H9 (cell line): ENCODE measurements around the gene PARD3. TPM values are rescaled to one million over a fixed set of nuclear protein-coding genes. Genes with fewer than 3 reads are reported as not detected.
A peak's percentile ranks its signal among the peaks of the same experiment; 100 is the strongest.
"Not testable (repeated sequence)": the region's sequence is repeated elsewhere in the genome, so short reads cannot be mapped to it uniquely, and the experiment has no call there.

ENCODE experiments used
- DNase-seq: peaks from one replicate; pipeline ENCODE4 v3.0.0-alpha.2; 2017
- H2AFZ ChIP-seq: one replicate; pipeline ENCODE4 v1.6.1; 2013; ENCODE audit warnings: mild to moderate bottlenecking, low read length, control low read depth, moderate library complexity
- H2AK5ac ChIP-seq: 2 replicates; pipeline ENCODE4 v1.6.1; 2013; ENCODE audit warnings: low read length, control low read depth, mixed read lengths; ENCODE audit not compliant: insufficient read length
- H2BK120ac ChIP-seq: one replicate; pipeline ENCODE4 v1.6.1; 2013; ENCODE audit warnings: low read depth, mild to moderate bottlenecking, low read length, control low read depth, inconsistent platforms; ENCODE audit not compliant: poor library complexity, severe bottlenecking
- H2BK12ac ChIP-seq: 2 replicates; pipeline ENCODE4 v1.6.1; 2013; ENCODE audit warnings: low read length, control low read depth, mixed read lengths, low read depth; ENCODE audit not compliant: insufficient read length
- H2BK15ac ChIP-seq: 2 replicates; pipeline ENCODE4 v1.6.1; 2013; ENCODE audit warnings: low read depth, low read length, control low read depth
- H2BK20ac ChIP-seq: one replicate; pipeline ENCODE4 v1.6.1; 2013; ENCODE audit warnings: low read depth, mild to moderate bottlenecking, low read length, control low read depth, inconsistent platforms; ENCODE audit not compliant: poor library complexity, severe bottlenecking
- H2BK5ac ChIP-seq: 2 replicates; pipeline ENCODE4 v1.6.1; 2013; ENCODE audit warnings: low read length, control low read depth, mixed read lengths; ENCODE audit not compliant: insufficient read length
- H3K14ac ChIP-seq: 2 replicates; pipeline ENCODE4 v1.6.1; 2013; ENCODE audit warnings: low read length, control low read depth; ENCODE audit not compliant: insufficient read depth
- H3K18ac ChIP-seq: 2 replicates; pipeline ENCODE4 v1.6.1; 2013; ENCODE audit warnings: low read depth, mild to moderate bottlenecking, mixed read lengths, low read length, control low read depth; ENCODE audit not compliant: insufficient read length
- H3K23ac ChIP-seq: 2 replicates; pipeline ENCODE4 v1.6.1; 2013; ENCODE audit warnings: low read length, control low read depth, mixed read lengths, low read depth; ENCODE audit not compliant: insufficient read length
- H3K23me2 ChIP-seq: 2 replicates; pipeline ENCODE4 v1.6.1; 2013; ENCODE audit warnings: low read depth, mild to moderate bottlenecking, mixed read lengths, low read length, control low read depth; ENCODE audit not compliant: insufficient read length, poor library complexity, severe bottlenecking
- H3K27ac ChIP-seq: 2 replicates; pipeline ENCODE4 v1.5.1; 2013; ENCODE audit warnings: low read length, control low read depth, mixed read lengths, low read depth; ENCODE audit not compliant: insufficient read length
- H3K27me3 ChIP-seq: 2 replicates; pipeline ENCODE4 v1.6.1; 2013; ENCODE audit warnings: low read length, control low read depth, inconsistent platforms; ENCODE audit not compliant: insufficient read depth
- H3K4ac ChIP-seq: 2 replicates; pipeline ENCODE4 v1.6.1; 2013; ENCODE audit warnings: low read depth, mild to moderate bottlenecking, control low read depth, inconsistent platforms, low read length, moderate library complexity
- H3K4me1 ChIP-seq: 2 replicates; pipeline ENCODE4 v1.6.1; 2013; ENCODE audit warnings: low read length, control low read depth, inconsistent platforms; ENCODE audit not compliant: insufficient read depth
- H3K4me2 ChIP-seq: 2 replicates; pipeline ENCODE4 v1.6.1; 2013; ENCODE audit warnings: low read length, control low read depth, mixed read lengths; ENCODE audit not compliant: insufficient read length, insufficient read depth
- H3K56ac ChIP-seq: 2 replicates; pipeline ENCODE4 v1.6.1; 2013; ENCODE audit warnings: low read depth, mild to moderate bottlenecking, mixed read lengths, low read length, control low read depth; ENCODE audit not compliant: insufficient read length
- H3K79me1 ChIP-seq: 2 replicates; pipeline ENCODE4 v1.6.1; 2013; ENCODE audit warnings: low read depth, mild to moderate bottlenecking, moderate library complexity, low read length, control low read depth, inconsistent platforms; ENCODE audit not compliant: insufficient read depth, poor library complexity, severe bottlenecking
- H3K79me2 ChIP-seq: 2 replicates; pipeline ENCODE4 v1.6.1; 2013; ENCODE audit warnings: low read length, control low read depth, inconsistent platforms; ENCODE audit not compliant: insufficient read depth
- H3K9ac ChIP-seq: 2 replicates; pipeline ENCODE4 v1.6.1; 2013; ENCODE audit warnings: low read length, control low read depth, mixed read lengths; ENCODE audit not compliant: insufficient read length; ENCODE audit errors: extremely low read depth
- H3K9me3 ChIP-seq: one replicate; pipeline ENCODE4 v1.6.1; 2013; ENCODE audit warnings: low read depth, low read length, inconsistent platforms; ENCODE audit not compliant: control insufficient read depth
- H3T11ph ChIP-seq: one replicate; pipeline ENCODE4 v1.6.1; 2013; ENCODE audit warnings: mild to moderate bottlenecking, low read length, control low read depth, inconsistent platforms
- H4K20me1 ChIP-seq: one replicate; pipeline ENCODE4 v1.6.1; 2013; ENCODE audit not compliant: control insufficient read depth, insufficient read length, insufficient read depth
- H4K5ac ChIP-seq: 2 replicates; pipeline ENCODE4 v1.6.1; 2013; ENCODE audit warnings: low read depth, mild to moderate bottlenecking, mixed read lengths, low read length, control low read depth; ENCODE audit not compliant: insufficient read length
- H4K8ac ChIP-seq: replicated peaks from 2 replicates; pipeline ENCODE4 v1.6.1; 2013; ENCODE audit warnings: low read length, control low read depth, mixed read lengths, low read depth; ENCODE audit not compliant: insufficient read length
- H4K91ac ChIP-seq: 2 replicates; pipeline ENCODE4 v1.6.1; 2013; ENCODE audit warnings: low read depth, mild to moderate bottlenecking, moderate library complexity, mixed read lengths, low read length, control low read depth; ENCODE audit not compliant: insufficient read length
- H3K27ac Mint-ChIP-seq, 3 experiments: 2 replicates in 2 of 3; 3 replicates in 1 of 3; pipeline ENCODE4 v1.8.0; 2020 to 2021; ENCODE audit warnings: mixed read lengths in 3 of 3, mild to moderate bottlenecking in 1 of 3, moderate library complexity in 1 of 3
- H3K27me3 Mint-ChIP-seq: 2 replicates; pipeline ENCODE4 v1.8.0; 2021; ENCODE audit warnings: low read depth, mild to moderate bottlenecking, moderate library complexity, mixed read lengths
- H3K36me3 Mint-ChIP-seq, 3 experiments: 2 replicates in 2 of 3; 3 replicates in 1 of 3; pipeline ENCODE4 v1.8.0; 2020 to 2021; ENCODE audit warnings: low read depth in 3 of 3, mixed read lengths in 3 of 3; ENCODE audit not compliant: insufficient read depth in 1 of 3
- H3K4me1 Mint-ChIP-seq, 2 experiments: 2 replicates each; pipeline ENCODE4 v1.8.0; 2020; ENCODE audit warnings: mixed read lengths in 2 of 2
- H3K4me3 Mint-ChIP-seq, 2 experiments: 2 replicates in 1 of 2; 3 replicates in 1 of 2; pipeline ENCODE4 v1.8.0; 2020 to 2021; ENCODE audit warnings: mild to moderate bottlenecking in 2 of 2, mixed read lengths in 2 of 2, moderate library complexity in 1 of 2
- H3K9me3 Mint-ChIP-seq, 2 experiments: 2 replicates in 1 of 2; 3 replicates in 1 of 2; pipeline ENCODE4 v1.8.0; 2020; ENCODE audit warnings: mild to moderate bottlenecking in 2 of 2, mixed read lengths in 2 of 2, moderate library complexity in 1 of 2
- WGBS: extraction: QIAGEN DNeasy Blood & Tissue Kit; methylation state at CpG from one replicate; pipeline ENCODE4 v1.1.7; 2013; ENCODE audit warnings: missing lambda C conversion rate, low lambda C conversion rate, mixed read lengths; ENCODE audit not compliant: insufficient read length; ENCODE audit errors: extremely low coverage; 5-methylcytosine and 5-hydroxymethylcytosine counted together
- total RNA-seq: library from RNA; stranded (reverse); gene quantifications from 2 replicates; pipeline ENCODE4 v1.2.1, GENCODE V29; 2021
- TF ChIP-seq, protein P1 (sequence below): fragments of 200-600 bp; sonication (generic); conservative IDR thresholded peaks from 3 replicates; pipeline ENCODE4 v1.8.0; 2021; ENCODE audit warnings: antibody characterized with exemption, mild to moderate bottlenecking

Gene PARD3
- total RNA-seq, 1 experiment from 2014 or later: 44.7 TPM

DNA sequence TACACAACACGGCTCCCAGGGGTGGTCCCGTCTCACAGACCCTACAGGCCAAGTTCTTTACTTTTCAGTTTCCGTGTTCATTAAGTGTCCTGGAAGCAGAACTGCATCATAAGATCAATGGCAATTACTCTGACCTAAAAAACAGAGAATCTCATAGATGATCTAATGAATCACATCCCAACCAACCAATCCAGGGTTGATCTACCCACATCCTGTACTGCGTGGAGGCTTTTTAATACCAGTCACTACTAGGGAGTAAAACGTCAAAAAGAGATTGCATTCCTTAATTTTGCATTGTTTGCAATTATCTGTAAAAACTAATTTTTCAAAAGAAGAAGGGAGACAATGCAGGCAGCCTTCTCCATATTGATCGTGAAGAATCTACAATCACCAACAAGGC, 72.6 kb downstream of the PARD3 start:
- no peaks in the 10 kb centered on the region for H4K20me1 ChIP-seq
- Mint-ChIP-seq H3K27ac (peak overlapping the region in 1 of 3 experiments; percentile 11; a peak in 1 of 7 replicates), H3K27me3 (no peaks in the 10 kb centered on the region), H3K4me3 (no peak overlapping the region), H3K4me1 (peaks cover 52 to 54% of the 10 kb centered on the region in 2 experiments), H3K9me3 (no peaks in the 10 kb centered on the region; a peak in 1 of 5 replicates), H3K36me3 (no peaks in the 10 kb centered on the region)
- no peak overlapping the region for H2BK15ac ChIP-seq
- H4K8ac ChIP-seq: no peak overlapping the region
- no peak overlapping the region for H3K23ac ChIP-seq
- no peaks in the 10 kb centered on the region for H3K23me2 ChIP-seq
- no peaks in the 10 kb centered on the region for H3K9me3 ChIP-seq
- H3K56ac ChIP-seq: no peak overlapping the region
- no peak overlapping the region for H2AFZ ChIP-seq
- H2AK5ac ChIP-seq: no peak overlapping the region
- H2BK5ac ChIP-seq: no peak overlapping the region
- H3K27me3 ChIP-seq: no peaks in the 10 kb centered on the region; the same call in 1 of the 2 replicates
- peaks cover 26% of the 10 kb centered on the region; the same call in 1 of the 2 replicates for H3K79me2 ChIP-seq
- no CpG with 5 or more reads among the region's 6 CpGs for WGBS
- TF ChIP-seq, protein P1, sequence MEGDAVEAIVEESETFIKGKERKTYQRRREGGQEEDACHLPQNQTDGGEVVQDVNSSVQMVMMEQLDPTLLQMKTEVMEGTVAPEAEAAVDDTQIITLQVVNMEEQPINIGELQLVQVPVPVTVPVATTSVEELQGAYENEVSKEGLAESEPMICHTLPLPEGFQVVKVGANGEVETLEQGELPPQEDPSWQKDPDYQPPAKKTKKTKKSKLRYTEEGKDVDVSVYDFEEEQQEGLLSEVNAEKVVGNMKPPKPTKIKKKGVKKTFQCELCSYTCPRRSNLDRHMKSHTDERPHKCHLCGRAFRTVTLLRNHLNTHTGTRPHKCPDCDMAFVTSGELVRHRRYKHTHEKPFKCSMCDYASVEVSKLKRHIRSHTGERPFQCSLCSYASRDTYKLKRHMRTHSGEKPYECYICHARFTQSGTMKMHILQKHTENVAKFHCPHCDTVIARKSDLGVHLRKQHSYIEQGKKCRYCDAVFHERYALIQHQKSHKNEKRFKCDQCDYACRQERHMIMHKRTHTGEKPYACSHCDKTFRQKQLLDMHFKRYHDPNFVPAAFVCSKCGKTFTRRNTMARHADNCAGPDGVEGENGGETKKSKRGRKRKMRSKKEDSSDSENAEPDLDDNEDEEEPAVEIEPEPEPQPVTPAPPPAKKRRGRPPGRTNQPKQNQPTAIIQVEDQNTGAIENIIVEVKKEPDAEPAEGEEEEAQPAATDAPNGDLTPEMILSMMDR: no peak
- peaks cover 8% of the 10 kb centered on the region; the same call in 1 of the 2 replicates for H3K4me1 ChIP-seq
- H2BK12ac ChIP-seq: no peak overlapping the region
- H3K18ac ChIP-seq: no peak overlapping the region
- H3K79me1 ChIP-seq: peaks cover 10% of the 10 kb centered on the region
- H2BK20ac ChIP-seq: no peak overlapping the region
- H3K4ac ChIP-seq: no peak overlapping the region
- no peak overlapping the region for H3T11ph ChIP-seq
- H2BK120ac ChIP-seq: no peak overlapping the region
- H4K91ac ChIP-seq: no peak overlapping the region
- H3K14ac ChIP-seq: no peak overlapping the region
- no peak for DNase-seq
- H3K27ac ChIP-seq: no peak overlapping the region
- H3K9ac ChIP-seq: no peak overlapping the region
- no peak overlapping the region for H3K4me2 ChIP-seq
- H4K5ac ChIP-seq: no peak overlapping the region

DNA sequence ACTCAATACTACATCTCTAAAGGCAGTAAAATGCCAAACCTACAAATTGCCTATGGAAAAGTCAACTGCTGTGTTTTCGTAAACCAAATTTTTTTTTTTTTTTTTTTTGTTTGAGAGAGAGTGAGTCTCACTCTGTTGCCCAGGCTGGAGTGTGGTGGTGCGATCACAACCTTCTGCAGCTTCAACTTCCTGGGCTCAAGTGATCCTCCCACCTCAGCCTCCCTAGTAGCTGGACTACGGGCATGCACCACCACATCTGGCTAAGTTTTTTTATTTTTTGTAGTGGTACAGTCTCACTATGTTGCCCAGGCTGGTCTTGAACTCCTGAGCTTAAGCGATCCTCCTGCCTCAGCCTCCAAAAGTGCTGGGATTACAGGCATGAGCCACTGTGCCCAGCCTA, 74.0 kb downstream of the PARD3 start:
- H3K4ac ChIP-seq, H3K4me3 Mint-ChIP-seq, H4K91ac ChIP-seq, DNase-seq, H3K18ac ChIP-seq, H3K27me3 ChIP-seq, H3K4me2 ChIP-seq, H3K23ac ChIP-seq, H2BK120ac ChIP-seq, H2BK20ac ChIP-seq, H3K9me3 ChIP-seq, H4K8ac ChIP-seq, H3K14ac ChIP-seq, H4K20me1 ChIP-seq, H2BK12ac ChIP-seq, H3K23me2 ChIP-seq, H3K27ac Mint-ChIP-seq, H4K5ac ChIP-seq, H3K9me3 Mint-ChIP-seq, H3K27ac ChIP-seq, H2BK5ac ChIP-seq, H3T11ph ChIP-seq, H2BK15ac ChIP-seq, H3K36me3 Mint-ChIP-seq, H2AK5ac ChIP-seq, H3K56ac ChIP-seq, H2AFZ ChIP-seq, H3K9ac ChIP-seq, H3K27me3 Mint-ChIP-seq: not testable (repeated sequence)
- peaks cover 58% of the 10 kb centered on the region in 2 experiments for H3K4me1 Mint-ChIP-seq
- no CpG with 5 or more reads among the region's 4 CpGs for WGBS
- Histone ChIP-seq H3K79me1 (peaks cover 15% of the 10 kb centered on the region), H3K79me2 (peaks cover 31% of the 10 kb centered on the region; the same call in 1 of the 2 replicates), H3K4me1 (peaks cover 13% of the 10 kb centered on the region)
